Astrocyte (in vitro differentiated cells and primary cell): ENCODE results near the gene HMGXB3.

Experiments
- EZH2 ChIP-seq: IDR thresholded peaks from 2 replicates; pipeline ENCODE4 v1.6.1; 2012; ENCODE audit warnings: mild to moderate bottlenecking, low read length, inconsistent platforms; ENCODE audit not compliant: insufficient read depth
- TF ChIP-seq, protein P1 (sequence below): IDR thresholded peaks from 2 replicates; pipeline ENCODE4 v1.5.1; 2011; ENCODE audit warnings: low read depth, mild to moderate bottlenecking, inconsistent platforms, low read length, moderate library complexity; ENCODE audit not compliant: insufficient read depth

GRCh38 chr5:150075233-150075632, 74.7 kb downstream of the HMGXB3 start:
- TF ChIP-seq, protein P1, sequence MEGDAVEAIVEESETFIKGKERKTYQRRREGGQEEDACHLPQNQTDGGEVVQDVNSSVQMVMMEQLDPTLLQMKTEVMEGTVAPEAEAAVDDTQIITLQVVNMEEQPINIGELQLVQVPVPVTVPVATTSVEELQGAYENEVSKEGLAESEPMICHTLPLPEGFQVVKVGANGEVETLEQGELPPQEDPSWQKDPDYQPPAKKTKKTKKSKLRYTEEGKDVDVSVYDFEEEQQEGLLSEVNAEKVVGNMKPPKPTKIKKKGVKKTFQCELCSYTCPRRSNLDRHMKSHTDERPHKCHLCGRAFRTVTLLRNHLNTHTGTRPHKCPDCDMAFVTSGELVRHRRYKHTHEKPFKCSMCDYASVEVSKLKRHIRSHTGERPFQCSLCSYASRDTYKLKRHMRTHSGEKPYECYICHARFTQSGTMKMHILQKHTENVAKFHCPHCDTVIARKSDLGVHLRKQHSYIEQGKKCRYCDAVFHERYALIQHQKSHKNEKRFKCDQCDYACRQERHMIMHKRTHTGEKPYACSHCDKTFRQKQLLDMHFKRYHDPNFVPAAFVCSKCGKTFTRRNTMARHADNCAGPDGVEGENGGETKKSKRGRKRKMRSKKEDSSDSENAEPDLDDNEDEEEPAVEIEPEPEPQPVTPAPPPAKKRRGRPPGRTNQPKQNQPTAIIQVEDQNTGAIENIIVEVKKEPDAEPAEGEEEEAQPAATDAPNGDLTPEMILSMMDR: no peak
- no peak for TF ChIP-seq EZH2
